HPDE6-E6E7 (cell line): ENCODE results near the gene AOPEP.
A peak's percentile ranks its signal among the peaks of the same experiment; 100 is the strongest.

Experiments used
- DNase-seq: peaks from one replicate; pipeline ENCODE4 v3.0.0; 2011; ENCODE audit warnings: missing footprints; ENCODE audit errors: extremely low spot score

Gene AOPEP

DNA sequence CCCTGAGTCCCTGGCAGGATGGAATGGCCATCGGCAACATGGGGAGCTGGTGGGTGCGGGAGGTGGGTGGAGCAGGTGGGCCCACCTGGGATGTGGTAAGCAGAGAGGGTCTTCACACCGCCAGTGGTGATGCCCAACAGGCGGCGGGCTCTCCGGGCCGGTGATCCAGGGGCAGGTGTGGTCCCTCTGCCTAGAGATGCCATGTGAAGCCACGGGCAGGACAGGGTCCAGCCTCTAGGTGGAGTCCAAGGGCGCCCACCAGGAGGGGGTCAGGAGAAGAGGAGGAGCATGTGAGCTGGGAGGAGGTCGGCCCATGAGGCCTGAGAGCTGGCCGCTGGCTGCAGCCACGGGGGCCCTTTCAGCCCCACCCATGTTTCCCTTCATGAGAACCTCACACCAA, 369.9 kb downstream of the AOPEP start:
- DNase-seq: no peak

DNA sequence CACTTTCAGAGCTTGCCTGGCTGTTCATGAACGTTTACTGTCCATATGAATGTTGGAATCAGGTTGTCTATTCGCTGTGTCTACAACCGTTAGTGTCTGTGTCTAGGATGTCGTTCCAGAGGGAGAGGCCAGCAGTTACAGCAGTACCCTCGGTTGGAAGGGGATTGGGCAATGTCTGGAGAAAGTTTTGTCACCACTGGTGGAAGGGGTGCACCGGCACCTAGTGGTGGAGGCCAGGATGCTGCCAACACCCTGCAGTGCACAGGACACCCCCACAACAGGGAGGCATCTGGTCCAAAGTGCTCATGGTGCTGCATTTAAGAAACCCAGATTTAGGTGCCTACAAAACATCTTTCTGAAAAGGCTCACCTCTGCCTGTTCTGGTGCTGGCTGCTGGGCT, 370.3 kb downstream of the AOPEP start:
- no peak for DNase-seq

DNA sequence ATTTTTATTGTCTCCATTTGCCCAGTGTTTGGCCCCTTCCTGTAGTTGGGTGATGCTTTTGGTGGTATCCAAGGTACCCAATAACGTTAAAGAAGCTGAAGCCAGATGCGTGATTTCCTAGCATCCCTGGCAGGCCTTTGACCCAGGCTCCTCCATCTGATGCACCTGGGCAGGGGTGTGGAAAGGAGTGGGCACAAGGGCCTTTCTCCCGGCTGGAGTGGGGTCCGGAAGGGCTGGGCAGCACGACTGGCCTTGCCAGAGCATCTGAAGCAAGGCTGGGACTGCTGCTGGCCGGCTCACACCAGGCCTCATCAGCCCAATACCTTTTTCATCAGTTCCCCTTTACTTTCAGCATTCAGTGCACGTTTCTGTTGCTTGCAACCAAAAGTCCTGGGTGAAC, 370.8 kb downstream of the AOPEP start:
- DNase-seq: no peak

DNA sequence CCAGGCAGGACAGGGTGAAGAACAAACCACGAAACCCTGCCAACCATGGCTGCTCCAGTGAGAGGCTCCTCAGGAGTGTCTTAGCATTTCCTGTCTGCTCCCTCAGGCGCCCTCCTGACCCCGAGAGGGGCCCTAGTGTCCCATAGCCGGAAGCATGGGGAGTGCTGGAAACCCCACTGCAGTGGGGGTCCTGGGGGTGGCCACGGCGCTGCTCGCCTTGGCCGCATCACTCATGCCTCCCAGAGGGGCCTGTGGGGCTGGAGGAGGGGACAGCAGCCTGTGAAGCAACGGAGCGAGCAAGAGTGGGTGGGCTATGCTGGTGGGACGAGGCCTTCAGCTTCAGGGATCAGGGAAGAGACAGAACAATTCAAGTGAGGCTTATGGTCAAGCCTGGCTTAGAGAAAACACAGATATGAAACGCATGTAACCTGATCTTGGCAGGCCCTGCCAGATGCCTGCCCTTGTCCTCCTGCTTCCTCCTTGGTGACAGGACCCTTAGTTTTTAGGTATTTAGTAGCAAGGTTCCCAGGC, 372.0 kb downstream of the AOPEP start:
- DNase-seq: no peak

DNA sequence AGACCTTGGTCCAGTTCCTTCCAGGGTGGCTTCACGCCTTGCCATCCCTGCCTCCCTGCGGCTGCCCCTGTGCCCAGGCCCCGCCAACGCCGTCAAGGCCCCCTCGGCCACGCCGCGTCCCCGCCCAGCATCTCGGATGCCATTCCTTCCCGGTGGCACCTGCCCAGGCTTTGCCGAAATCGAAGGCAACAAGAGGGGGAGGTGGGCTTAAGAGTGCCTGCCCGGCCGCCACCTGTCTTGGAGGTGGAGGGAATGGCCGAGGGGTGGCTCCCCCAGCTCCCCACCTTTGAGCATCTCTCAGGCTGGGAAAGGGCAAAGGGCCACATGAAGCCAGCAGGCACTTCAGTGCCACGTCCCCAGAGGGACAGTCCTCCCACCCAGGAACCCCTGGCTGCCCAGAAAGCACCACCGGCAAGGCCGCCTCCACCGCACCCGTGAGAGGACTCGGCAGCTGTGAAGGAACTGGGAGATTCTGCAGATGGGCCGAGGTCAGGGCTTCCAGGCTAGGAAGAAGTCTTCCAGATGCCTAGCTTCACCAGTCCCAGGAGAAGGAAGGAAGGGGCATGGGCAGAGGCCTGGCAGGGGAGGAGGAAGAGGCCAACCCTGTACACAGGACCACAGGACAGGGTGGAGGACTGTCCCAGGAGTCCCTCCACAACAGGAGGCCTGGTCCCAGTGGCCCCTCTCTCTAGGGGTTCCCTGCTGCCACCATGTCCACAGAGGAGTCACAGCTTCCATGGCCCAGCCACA, 373.0 kb downstream of the AOPEP start:
- DNase-seq: no peak

DNA sequence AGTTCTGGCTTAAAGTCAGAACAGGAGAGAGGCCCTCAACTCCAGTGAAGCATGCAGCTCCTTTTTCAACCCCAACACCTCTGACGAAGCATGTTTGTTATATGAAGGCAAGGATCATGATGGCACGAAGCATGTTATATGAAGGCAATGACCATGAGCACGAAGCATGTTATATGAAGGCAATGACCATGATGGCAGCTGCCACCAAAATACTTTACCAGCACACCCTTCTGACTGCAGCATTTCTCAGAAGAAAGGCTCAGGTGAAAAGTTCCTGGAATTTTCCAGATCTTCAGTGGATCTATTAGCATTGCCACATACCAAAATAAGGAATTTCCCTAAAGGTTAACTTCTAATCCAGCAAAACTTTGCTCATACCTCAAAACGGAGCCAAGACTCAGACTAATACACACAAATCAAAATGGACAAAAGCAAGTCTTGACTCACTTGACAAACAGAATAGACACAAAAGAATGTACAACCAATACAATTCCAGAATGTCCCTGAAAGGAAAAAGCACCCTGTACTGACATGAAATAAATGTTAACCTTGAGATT, 373.6 kb downstream of the AOPEP start:
- DNase-seq: no peak

DNA sequence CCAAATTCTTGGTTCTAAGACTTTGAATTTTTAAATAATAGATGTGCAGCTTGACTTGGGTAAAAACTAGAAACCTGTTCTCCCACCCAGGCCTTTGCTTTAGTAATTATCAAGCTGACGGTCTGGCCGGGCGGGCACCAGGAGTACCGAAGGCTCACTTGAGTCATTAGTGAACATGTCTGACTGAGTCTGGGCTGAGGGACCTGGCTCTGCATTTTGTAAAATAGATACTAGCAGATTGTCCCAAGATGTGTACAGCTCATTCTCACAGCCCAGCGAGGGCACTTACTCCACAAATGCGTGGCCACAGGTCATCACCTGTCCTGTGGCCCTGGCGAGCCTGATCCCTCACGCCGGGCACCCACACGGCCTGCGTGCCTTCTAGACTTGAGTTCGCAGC, 374.8 kb downstream of the AOPEP start:
- no peak for DNase-seq

DNA sequence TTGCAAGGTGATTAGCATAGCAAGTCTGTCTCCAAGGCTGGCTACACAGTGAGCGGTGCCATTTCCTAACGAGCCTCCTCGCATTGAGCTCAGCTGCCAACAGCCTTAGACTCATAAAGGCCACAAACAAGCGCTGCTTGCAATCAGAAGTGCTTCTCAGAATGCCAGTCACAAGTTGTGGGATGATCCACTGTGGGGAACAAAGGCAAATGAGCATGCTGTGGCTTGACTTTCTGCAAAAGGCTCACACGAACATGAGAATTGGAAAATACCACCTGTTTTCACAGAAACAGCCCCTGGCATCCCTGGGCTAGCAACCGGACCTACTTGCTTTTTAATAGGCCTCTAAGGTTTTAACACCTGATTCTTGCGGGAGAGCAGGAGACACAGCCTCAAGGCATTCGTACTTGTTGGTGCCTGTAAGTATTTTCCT, 375.5 kb downstream of the AOPEP start:
- DNase-seq: peak; percentile 74

DNA sequence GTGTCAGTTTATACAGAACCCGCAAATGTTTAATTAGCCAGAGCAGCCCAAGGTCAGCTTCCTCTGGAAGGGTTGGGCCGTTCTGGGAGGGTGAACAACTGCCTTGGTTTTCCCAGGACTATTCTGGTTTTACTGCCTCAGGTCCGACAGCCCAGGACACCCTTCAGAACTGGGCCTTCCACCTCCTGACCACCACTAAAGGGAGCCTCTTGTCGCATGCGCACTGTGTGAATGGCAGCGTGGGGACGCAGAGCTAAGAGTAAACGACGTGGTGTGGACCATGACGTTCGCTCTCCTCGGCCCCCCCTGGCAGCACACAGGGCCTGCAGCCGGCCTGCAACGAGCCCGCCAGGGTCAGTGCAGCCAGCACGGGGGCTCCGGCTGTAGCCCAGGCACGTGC, 376.1 kb downstream of the AOPEP start:
- DNase-seq: no peak

DNA sequence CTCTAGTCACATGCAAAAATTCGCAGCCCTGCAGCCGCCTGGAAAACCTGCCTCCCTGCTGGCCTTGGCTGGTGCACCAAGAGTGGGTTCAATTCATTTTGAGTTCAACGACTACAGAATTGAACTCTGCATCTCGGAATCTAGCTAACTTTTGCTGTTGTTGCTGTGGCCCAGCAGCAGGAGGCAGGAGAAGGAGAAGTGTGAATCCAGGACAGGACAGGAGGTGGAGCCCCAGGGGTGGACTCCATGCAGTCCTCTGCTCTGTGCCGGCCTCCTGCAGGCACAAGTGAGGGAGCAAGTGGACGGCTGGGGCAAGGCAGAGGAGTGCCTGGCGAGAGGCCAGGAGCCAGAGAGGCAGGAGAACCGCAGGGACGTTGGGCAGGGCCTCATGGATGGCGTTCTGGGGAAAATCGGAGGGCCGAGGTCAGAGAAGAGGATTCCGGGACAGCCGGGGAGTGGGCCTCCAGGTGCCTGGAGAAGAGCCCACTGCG, 376.8 kb downstream of the AOPEP start:
- DNase-seq: no peak

DNA sequence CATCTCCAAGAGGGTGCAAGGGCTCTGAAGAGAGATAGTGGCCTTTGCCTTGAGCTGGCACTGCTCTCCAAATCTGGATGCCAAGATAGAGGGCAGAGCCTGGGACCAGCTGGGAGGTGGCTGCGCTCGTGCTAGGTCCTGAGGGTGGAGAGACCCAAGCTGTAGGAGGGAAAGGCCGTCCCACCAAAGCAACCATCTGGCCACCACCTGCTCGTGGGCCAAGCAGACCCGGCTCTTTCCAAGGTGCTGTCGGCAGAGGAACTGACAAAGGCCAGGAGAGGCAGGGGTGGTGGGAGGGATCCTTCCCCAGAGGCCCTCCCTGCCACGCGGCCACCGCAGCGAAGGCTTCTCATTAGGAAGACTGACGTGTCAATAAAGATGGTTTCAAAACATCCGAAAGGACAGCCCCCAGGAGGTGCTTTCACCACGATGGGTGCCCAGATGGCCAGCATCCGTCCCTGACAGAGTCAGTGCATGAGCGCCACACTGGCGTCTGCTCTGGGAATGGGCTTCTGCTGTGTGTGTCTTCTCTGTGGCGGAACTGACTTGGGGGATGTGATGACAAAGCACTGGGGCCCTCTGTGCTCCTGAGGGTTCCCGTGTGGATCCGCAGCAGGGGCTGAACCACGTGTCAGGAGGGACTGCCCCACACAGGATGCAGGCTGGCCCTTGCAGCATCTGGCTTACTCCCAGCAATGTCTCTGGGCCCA, 377.5 kb downstream of the AOPEP start:
- no peak for DNase-seq

DNA sequence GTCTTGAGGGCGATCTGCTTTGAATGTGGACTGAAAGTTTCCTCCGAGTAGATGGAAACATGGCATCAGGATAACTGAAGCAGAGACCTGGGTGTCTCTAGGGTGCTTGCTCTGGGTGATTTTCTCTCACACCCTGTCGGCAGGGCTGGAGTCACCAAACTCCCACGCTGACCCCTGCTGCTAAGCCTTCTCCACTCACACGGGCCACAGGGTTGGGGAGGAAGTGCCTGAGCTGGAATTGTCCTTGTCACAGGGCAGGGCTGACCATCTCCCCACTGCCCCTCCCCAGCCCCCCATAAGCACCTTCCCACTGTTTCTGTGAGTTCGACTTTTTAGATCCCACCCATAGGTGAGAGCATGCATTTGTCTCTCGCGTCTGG, 378.1 kb downstream of the AOPEP start:
- no peak for DNase-seq

DNA sequence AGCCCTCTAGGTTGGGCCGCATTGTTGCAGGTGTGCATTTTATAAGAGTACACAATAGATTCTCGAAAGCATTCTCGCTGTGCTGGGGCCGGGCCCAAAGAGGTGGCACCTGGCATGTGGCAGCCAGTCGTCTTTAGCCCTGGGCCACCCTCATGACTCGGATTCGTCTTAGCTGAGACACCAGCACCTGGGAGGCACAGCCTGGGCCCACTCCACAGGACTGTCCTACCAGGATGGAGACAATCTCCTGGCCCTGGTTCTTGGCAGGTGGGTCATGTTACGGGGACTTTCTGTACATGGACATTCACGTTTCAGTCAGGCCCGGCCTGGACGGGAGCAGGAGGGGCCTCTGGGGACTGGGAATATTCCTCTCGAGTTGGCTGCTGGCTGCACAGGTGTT, 378.5 kb downstream of the AOPEP start:
- no peak for DNase-seq

DNA sequence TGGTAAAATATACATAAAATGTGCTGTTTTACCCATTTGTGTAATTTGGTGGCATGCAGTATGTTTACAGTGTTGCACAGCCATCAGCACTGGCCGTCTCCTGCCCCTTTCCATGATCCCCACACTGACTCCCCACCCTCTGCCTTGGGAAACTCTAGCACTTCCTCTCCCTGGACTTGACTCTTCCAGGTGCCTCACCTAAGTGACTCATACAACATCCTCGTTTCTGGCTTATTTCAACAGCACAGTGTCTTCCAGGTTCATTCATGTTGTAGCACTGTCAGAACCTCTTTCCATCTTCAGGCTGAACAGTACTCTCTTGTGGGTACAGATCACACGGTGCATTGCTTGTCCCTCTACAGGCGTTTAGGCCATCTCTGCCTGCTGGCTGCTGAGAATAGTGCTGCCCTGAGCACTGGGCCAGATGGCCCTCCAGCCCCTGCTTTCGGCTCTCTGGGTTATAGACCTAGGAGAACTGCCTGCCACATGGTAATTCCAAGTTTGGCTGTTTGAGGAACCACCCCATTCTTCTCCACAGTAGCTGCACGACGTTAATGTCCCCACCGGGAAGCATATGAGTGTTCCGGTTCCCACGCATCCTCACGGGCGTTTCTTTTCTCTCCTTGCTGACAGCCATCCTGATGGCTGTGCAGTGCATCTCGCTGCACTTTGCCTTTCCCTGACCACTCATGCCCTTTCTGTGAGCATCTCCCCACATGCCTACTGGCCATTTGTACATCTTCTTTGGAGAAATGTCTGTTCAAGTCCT, 379.2 kb downstream of the AOPEP start:
- DNase-seq: peak; percentile 78

DNA sequence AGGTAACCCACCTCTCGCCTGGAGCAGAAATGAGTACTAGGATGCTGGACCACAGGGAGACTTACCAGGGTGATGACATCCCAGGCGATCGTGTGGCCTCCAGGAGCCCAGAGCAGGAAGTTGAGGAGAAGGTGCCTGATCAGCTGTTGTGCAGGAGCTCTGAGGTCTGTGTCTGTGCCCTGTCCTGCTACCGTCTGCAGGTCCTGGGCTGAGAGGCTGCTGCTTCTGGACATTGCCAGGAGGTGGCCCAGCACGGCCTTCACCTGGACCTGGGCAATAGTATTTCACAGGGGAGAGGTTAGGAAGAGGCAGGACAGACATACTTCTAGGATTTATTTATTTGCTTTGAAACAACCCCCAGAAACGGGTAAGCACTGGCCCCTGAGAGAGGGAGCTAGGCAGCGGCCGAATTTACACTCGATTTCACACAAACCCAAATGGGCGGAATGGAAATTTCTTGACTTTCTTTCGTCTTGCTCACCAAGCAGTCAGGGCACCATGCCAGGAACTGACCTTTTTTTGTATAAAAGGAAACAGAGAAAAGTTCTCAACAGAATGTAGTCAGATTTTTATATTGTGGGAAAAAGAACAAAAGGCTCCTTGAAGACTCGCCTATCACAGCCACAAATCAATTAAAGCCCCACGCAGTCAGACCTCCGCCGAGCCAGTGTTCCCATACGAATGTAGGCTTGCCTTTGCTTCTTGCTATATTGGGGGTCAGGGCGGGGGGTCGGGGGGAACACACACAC, 380.7 kb downstream of the AOPEP start:
- no peak for DNase-seq

DNA sequence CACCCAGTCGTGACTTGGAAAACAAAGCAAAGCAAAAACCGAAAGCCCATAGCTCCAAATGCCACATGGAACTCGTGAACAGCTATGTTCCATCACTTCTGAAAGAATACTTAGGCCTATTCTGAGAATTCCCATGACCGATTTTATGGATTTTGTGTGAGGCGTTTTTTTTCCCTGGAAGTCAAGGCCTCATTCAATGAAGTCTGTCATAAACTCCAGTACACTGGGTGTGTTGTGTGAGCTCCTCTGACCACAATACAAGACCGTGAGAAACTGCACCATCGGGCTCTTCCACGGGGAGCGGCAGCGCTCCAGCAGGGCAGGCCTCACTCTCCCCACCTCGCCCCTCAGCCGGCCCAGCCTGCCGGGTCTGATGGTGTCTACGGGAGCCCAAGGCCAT, 381.5 kb downstream of the AOPEP start:
- DNase-seq: no peak

DNA sequence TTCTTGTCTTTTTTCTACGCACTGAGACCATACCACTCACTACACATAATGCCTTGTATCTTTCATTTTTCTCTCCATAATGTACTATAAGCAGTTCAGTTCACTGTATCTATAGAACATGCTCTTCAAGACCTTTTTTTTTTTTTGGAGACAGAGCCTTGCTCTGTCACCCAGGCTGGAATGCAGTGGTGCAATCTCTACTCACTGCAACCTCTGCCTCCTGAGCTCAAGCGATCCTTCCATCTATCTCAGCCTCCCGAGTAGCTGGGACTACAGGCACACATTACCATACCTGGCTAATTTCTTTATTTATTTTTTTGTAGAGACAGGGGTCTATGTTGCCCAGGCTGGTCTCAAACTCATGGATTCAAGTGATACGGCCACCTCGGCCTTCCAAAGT, 382.3 kb downstream of the AOPEP start:
- DNase-seq: no peak

DNA sequence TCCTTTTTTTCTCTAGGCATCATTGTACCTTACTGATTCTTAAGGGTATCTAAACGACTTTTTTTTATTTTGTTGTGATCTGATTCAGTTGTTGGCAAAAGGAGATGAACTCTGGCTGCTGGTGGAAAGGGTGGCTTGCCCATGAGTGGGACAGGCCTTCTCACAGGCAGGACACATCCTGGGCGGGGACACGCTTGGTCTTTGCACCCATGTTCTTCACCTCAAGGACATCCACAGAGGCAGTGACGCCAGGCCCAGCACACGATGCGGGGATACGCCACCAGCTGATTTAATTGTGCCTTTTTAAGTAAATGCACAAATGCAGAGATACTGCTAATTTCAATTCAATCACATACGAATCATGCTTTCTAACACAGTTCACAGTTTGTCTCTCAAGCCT, 383.0 kb downstream of the AOPEP start:
- no peak for DNase-seq

DNA sequence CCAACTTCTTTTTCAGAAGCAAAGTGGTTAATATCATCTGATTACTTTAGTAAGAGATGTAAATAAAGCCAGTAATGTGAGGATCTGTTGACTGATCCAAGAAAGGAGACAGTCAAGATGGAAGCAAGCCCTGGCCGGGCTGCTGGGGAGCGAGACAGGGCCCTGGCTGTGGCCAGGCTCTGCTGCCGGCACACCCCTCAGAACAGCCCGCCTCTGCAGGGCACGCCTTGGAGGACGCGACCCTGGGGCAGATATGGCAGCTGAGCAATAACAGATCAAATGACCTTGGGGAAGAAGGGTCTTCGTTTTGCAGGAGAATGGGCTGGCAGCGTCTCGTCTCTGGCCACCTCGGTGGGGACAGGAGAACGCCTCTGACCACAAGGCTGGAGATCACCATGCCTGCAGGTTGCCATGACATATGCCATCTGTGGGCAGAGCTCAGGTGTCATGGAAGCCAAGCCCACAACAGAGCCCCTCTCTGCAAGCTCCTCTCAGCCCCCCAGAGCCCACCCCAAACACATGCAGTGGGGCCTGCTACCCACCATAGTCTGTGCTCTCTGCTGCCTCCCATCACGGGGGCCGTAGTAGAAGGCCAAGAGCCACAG, 384.5 kb downstream of the AOPEP start:
- DNase-seq: no peak

DNA sequence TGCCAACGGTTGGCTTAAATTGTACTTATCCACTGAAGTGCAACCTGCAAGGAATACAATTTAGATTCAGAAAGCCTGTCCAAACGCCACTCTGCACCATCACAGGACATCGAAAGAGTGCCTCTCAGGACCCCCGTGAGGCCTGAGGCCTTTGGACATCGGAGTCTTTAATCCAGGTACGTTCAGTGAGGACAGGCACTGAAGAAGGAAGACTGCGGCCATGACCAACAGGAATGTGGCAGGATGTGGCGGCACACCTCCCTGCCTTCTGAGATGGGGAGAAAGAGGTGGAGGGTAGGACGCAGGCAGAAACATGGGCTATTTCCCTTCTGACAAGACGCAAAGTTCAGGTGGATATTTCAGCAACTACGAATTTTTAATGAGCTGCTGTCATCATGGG, 385.2 kb downstream of the AOPEP start:
- DNase-seq: no peak
